GM23338 (cell line): ENCODE measurements around the gene AOPEP. TPM values are rescaled to one million over a fixed set of nuclear protein-coding genes. Genes with fewer than 3 reads are reported as not detected.
A peak's percentile ranks its signal among the peaks of the same experiment; 100 is the strongest.

ENCODE experiments used
- ATAC-seq: fragments of 200-7000 bp; cut with Tn5 transposase; 3 replicates; pipeline ENCODE4 v1.9.1; 2020
- DNase-seq: peaks from one replicate; pipeline ENCODE4 v3.0.0-alpha.2; 2015; ENCODE audit warnings: low spot score
- H2AFZ ChIP-seq: fragments of 200-600 bp; sonication (generic); 2 replicates; pipeline ENCODE4 v1.8.0; 2016; ENCODE audit warnings: antibody characterized with exemption, mild to moderate bottlenecking, moderate library complexity
- H3F3A ChIP-seq: fragments of 200-600 bp; sonication (generic); replicated peaks from 2 replicates; pipeline ENCODE4 v1.8.0; 2017; ENCODE audit warnings: antibody characterized with exemption, mixed run types, low read depth
- H3K27ac ChIP-seq: fragments of 200-600 bp; sonication (generic); 2 replicates; pipeline ENCODE4 v1.6.1; 2016; ENCODE audit warnings: low read depth
- H3K27me3 ChIP-seq: fragments of 200-600 bp; sonication (generic); 2 replicates; pipeline ENCODE4 v1.8.0; 2016; ENCODE audit warnings: mild to moderate bottlenecking, mixed run types, moderate library complexity; ENCODE audit not compliant: insufficient read depth
- H3K36me3 ChIP-seq: fragments of 200-600 bp; sonication (generic); 2 replicates; pipeline ENCODE4 v1.8.0; 2016; ENCODE audit warnings: mild to moderate bottlenecking; ENCODE audit not compliant: insufficient read depth
- H3K4me1 ChIP-seq: fragments of 200-600 bp; sonication (generic); 2 replicates; pipeline ENCODE4 v1.8.0; 2016; ENCODE audit warnings: mild to moderate bottlenecking, moderate library complexity; ENCODE audit not compliant: insufficient read depth
- H3K4me2 ChIP-seq: fragments of 200-600 bp; sonication (generic); 2 replicates; pipeline ENCODE4 v1.7.1; 2017; ENCODE audit warnings: mixed run types
- H3K4me3 ChIP-seq: fragments of 200-600 bp; sonication (generic); 2 replicates; pipeline ENCODE4 v1.6.1; 2016; ENCODE audit warnings: mixed run types
- H3K79me2 ChIP-seq: fragments of 200-600 bp; sonication (generic); replicated peaks from 2 replicates; pipeline ENCODE4 v1.8.0; 2017; ENCODE audit warnings: mild to moderate bottlenecking; ENCODE audit not compliant: insufficient read depth
- H3K9me2 ChIP-seq: fragments of 200-600 bp; sonication (generic); 2 replicates; pipeline ENCODE4 v1.8.0; 2017; ENCODE audit not compliant: insufficient read depth
- H4K20me1 ChIP-seq: fragments of 200-600 bp; sonication (generic); replicated peaks from 2 replicates; pipeline ENCODE4 v1.8.0; 2017; ENCODE audit warnings: mild to moderate bottlenecking; ENCODE audit not compliant: insufficient read depth
- H3K27ac Mint-ChIP-seq: 2 replicates; pipeline ENCODE4 v1.8.0; 2020; ENCODE audit warnings: inconsistent platforms, mild to moderate bottlenecking, moderate library complexity, mixed read lengths
- H3K27me3 Mint-ChIP-seq: 3 replicates; pipeline ENCODE4 v1.8.0; 2022; ENCODE audit warnings: low read depth, mild to moderate bottlenecking, moderate library complexity, mixed read lengths, inconsistent platforms; ENCODE audit not compliant: insufficient read depth, poor library complexity
- H3K36me3 Mint-ChIP-seq: 3 replicates; pipeline ENCODE4 v1.8.0; 2021; ENCODE audit warnings: low read depth, mild to moderate bottlenecking, inconsistent platforms, moderate library complexity, mixed read lengths
- H3K4me1 Mint-ChIP-seq: 3 replicates; pipeline ENCODE4 v1.8.0; 2020; ENCODE audit warnings: mild to moderate bottlenecking, inconsistent platforms, mixed read lengths
- H3K4me3 Mint-ChIP-seq: 3 replicates; pipeline ENCODE4 v1.8.0; 2021; ENCODE audit warnings: moderate library complexity, mild to moderate bottlenecking, inconsistent platforms, mixed read lengths
- H3K9me3 Mint-ChIP-seq: 3 replicates; pipeline ENCODE4 v1.8.0; 2020; ENCODE audit warnings: moderate library complexity, mild to moderate bottlenecking, inconsistent platforms, mixed read lengths
- CREB1 ChIP-seq: fragments of 250-450 bp; sonication (Bioruptor Pico); IDR thresholded peaks from 2 replicates; pipeline ENCODE4 v1.5.0; 2020; ENCODE audit warnings: low read depth, mild to moderate bottlenecking, moderate library complexity
- EZH2 ChIP-seq: fragments of 200-600 bp; sonication (generic); IDR thresholded peaks from one replicate; pipeline ENCODE4 v1.8.0; 2017; ENCODE audit warnings: antibody characterized with exemption, mild to moderate bottlenecking, low read depth; ENCODE audit not compliant: unreplicated experiment
- EZH2phosphoT487 ChIP-seq: fragments of 200-600 bp; sonication (generic); IDR thresholded peaks from one replicate; pipeline ENCODE4 v1.8.1; 2018; ENCODE audit warnings: antibody characterized with exemption; ENCODE audit not compliant: unreplicated experiment
- JUNB ChIP-seq: IDR thresholded peaks from one replicate; pipeline ENCODE4 v1.6.1; 2016; ENCODE audit warnings: antibody characterized with exemption; ENCODE audit not compliant: unreplicated experiment
- NANOG ChIP-seq: IDR thresholded peaks from 2 replicates; pipeline ENCODE4 v1.6.1; 2016; ENCODE audit warnings: antibody characterized with exemption, borderline replicate concordance
- POLR2AphosphoS5 ChIP-seq: IDR thresholded peaks from 2 replicates; pipeline ENCODE4 v1.6.1; 2016; ENCODE audit warnings: antibody characterized with exemption, low read depth
- STAT1 ChIP-seq: IDR thresholded peaks from one replicate; pipeline ENCODE4 v1.6.1; 2016; ENCODE audit warnings: antibody characterized with exemption; ENCODE audit not compliant: unreplicated experiment
- ZNF114 ChIP-seq: fragments of 250-450 bp; sonication (Bioruptor Pico); IDR thresholded peaks from 2 replicates; pipeline ENCODE4 v1.5.0; 2020; ENCODE audit warnings: mild to moderate bottlenecking, moderate library complexity
- ZNF331 ChIP-seq: fragments of 250-450 bp; sonication (Bioruptor Pico); IDR thresholded peaks from 2 replicates; pipeline ENCODE4 v1.5.0; 2020; ENCODE audit warnings: low read depth, mild to moderate bottlenecking, moderate library complexity
- polyA plus RNA-seq: library from polyadenylated mRNA; unstranded; fragments of >200 nt; fragmentation: Nextera tagmentation; extraction: Ambion mirVana; gene quantifications from 2 replicates; pipeline ENCODE4 v1.2.1, GENCODE V29; 2016
- total RNA-seq: library from RNA; depleted of rRNA; stranded (reverse); fragments of >200 nt; shearing (Covaris generic); gene quantifications from 2 replicates; pipeline ENCODE4 v1.2.3, GENCODE V29; 2014
- TF ChIP-seq, protein P1 (sequence below): IDR thresholded peaks from one replicate; pipeline ENCODE4 v1.6.1; 2018; ENCODE audit warnings: antibody characterized with exemption; ENCODE audit not compliant: unreplicated experiment
- TF ChIP-seq, protein P2 (sequence below): fragments of 250-450 bp; sonication (Bioruptor Pico); IDR thresholded peaks from 2 replicates; pipeline ENCODE4 v1.5.0; 2020; ENCODE audit warnings: mild to moderate bottlenecking, moderate library complexity
- TF ChIP-seq, protein P3 (sequence below): IDR thresholded peaks from 2 replicates; pipeline ENCODE4 v1.6.1; 2016; ENCODE audit warnings: antibody characterized with exemption
- TF ChIP-seq, protein P4 (sequence below), 2 experiments: fragments of 200-600 bp in 1 of 2; sonication (generic) in 1 of 2; conservative IDR thresholded peaks; 2 replicates each; pipeline versions ENCODE4 v1.5.1 to v1.6.1; 2016 to 2017; ENCODE audit warnings: antibody characterized with exemption in 2 of 2, low read depth in 2 of 2, mild to moderate bottlenecking in 2 of 2, moderate library complexity in 1 of 2

The AOPEP gene
- total and polyA plus RNA-seq, 2 experiments from 2014 or later: 7.0 to 16.5 TPM

DNA sequence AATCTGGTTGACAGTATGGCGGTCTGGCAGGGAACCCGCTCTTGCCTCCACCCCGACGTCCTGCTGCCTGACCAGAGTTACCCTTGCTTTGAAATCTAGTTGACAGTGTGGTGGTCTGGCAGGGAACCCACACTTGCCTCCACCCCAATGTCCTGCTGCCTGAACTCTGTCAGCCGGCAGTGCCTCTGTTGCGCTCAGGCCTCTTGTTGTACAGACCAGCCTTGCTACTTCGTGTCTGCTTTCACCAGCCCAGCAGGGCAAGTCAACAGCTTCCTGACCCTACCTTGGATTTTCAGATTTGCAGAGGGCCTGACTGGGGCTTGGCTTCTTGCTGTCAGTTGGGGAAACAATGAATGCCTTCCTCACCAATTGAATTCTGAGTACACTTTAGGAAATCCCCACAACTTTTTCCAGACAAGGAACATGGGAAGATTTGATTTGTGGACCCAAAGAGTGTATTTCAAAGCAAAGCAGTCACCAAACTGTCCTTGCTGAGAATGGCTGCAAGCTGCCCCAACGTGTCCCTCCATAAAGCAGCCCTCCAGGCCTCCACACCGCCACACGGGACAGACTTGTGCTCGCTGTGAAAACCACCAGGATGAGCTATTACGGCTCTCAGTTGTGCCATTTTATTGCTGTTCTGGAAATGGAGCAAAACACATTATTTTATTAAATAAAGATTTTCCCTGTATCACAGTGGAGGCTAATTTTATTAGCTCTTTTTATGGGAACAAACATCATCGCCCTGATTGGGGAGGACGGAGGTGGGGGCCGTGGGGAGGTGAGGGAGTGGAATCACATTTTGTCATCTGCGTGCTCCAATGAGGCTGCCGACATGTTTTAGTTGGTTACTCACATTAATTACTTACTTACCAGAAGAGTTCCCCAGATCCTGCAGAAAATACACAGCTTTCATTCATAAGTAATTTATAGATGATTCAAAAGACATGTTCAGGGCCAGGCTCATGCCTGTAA, 189.3 kb downstream of the AOPEP start:
- peaks cover 38% of the 10 kb centered on the region for H3K4me1 ChIP-seq
- no peak overlapping the region for H3K4me3 ChIP-seq
- no peaks in the 10 kb centered on the region for H3K36me3 Mint-ChIP-seq
- no peak overlapping the region for H2AFZ ChIP-seq
- no peaks in the 10 kb centered on the region for H4K20me1 ChIP-seq
- H3K27ac Mint-ChIP-seq: peak overlapping the region; percentile 29
- H3K4me3 Mint-ChIP-seq: no peak overlapping the region
- H3K4me2 ChIP-seq: no peak overlapping the region
- H3K4me1 Mint-ChIP-seq: peaks cover 74% of the 10 kb centered on the region
- H3K9me3 Mint-ChIP-seq: no peaks in the 10 kb centered on the region
- no peaks in the 10 kb centered on the region for H3K9me2 ChIP-seq
- no peaks in the 10 kb centered on the region for H3K36me3 ChIP-seq
- no peaks in the 10 kb centered on the region for H3K79me2 ChIP-seq
- 0 out of 2 replicates have a peak, but pooled peaks cover 2% of the 10 kb centered on the region for H3F3A ChIP-seq
- DNase-seq (no peak), ATAC-seq (peak; percentile 11; the same call in 2 of the 3 replicates)
- H3K27ac ChIP-seq: no peak overlapping the region
- TF ChIP-seq EZH2 (no peak), EZH2phosphoT487 (no peak), JUNB (no peak), STAT1 (no peak), CREB1 (CRISPR knock-in tag) (no peak), POLR2AphosphoS5 (no peak), ZNF331 (CRISPR knock-in tag) (no peak), ZNF114 (no peak), NANOG (no peak)
- TF ChIP-seq, protein P1, sequence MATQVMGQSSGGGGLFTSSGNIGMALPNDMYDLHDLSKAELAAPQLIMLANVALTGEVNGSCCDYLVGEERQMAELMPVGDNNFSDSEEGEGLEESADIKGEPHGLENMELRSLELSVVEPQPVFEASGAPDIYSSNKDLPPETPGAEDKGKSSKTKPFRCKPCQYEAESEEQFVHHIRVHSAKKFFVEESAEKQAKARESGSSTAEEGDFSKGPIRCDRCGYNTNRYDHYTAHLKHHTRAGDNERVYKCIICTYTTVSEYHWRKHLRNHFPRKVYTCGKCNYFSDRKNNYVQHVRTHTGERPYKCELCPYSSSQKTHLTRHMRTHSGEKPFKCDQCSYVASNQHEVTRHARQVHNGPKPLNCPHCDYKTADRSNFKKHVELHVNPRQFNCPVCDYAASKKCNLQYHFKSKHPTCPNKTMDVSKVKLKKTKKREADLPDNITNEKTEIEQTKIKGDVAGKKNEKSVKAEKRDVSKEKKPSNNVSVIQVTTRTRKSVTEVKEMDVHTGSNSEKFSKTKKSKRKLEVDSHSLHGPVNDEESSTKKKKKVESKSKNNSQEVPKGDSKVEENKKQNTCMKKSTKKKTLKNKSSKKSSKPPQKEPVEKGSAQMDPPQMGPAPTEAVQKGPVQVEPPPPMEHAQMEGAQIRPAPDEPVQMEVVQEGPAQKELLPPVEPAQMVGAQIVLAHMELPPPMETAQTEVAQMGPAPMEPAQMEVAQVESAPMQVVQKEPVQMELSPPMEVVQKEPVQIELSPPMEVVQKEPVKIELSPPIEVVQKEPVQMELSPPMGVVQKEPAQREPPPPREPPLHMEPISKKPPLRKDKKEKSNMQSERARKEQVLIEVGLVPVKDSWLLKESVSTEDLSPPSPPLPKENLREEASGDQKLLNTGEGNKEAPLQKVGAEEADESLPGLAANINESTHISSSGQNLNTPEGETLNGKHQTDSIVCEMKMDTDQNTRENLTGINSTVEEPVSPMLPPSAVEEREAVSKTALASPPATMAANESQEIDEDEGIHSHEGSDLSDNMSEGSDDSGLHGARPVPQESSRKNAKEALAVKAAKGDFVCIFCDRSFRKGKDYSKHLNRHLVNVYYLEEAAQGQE: no peak
- TF ChIP-seq, protein P2, sequence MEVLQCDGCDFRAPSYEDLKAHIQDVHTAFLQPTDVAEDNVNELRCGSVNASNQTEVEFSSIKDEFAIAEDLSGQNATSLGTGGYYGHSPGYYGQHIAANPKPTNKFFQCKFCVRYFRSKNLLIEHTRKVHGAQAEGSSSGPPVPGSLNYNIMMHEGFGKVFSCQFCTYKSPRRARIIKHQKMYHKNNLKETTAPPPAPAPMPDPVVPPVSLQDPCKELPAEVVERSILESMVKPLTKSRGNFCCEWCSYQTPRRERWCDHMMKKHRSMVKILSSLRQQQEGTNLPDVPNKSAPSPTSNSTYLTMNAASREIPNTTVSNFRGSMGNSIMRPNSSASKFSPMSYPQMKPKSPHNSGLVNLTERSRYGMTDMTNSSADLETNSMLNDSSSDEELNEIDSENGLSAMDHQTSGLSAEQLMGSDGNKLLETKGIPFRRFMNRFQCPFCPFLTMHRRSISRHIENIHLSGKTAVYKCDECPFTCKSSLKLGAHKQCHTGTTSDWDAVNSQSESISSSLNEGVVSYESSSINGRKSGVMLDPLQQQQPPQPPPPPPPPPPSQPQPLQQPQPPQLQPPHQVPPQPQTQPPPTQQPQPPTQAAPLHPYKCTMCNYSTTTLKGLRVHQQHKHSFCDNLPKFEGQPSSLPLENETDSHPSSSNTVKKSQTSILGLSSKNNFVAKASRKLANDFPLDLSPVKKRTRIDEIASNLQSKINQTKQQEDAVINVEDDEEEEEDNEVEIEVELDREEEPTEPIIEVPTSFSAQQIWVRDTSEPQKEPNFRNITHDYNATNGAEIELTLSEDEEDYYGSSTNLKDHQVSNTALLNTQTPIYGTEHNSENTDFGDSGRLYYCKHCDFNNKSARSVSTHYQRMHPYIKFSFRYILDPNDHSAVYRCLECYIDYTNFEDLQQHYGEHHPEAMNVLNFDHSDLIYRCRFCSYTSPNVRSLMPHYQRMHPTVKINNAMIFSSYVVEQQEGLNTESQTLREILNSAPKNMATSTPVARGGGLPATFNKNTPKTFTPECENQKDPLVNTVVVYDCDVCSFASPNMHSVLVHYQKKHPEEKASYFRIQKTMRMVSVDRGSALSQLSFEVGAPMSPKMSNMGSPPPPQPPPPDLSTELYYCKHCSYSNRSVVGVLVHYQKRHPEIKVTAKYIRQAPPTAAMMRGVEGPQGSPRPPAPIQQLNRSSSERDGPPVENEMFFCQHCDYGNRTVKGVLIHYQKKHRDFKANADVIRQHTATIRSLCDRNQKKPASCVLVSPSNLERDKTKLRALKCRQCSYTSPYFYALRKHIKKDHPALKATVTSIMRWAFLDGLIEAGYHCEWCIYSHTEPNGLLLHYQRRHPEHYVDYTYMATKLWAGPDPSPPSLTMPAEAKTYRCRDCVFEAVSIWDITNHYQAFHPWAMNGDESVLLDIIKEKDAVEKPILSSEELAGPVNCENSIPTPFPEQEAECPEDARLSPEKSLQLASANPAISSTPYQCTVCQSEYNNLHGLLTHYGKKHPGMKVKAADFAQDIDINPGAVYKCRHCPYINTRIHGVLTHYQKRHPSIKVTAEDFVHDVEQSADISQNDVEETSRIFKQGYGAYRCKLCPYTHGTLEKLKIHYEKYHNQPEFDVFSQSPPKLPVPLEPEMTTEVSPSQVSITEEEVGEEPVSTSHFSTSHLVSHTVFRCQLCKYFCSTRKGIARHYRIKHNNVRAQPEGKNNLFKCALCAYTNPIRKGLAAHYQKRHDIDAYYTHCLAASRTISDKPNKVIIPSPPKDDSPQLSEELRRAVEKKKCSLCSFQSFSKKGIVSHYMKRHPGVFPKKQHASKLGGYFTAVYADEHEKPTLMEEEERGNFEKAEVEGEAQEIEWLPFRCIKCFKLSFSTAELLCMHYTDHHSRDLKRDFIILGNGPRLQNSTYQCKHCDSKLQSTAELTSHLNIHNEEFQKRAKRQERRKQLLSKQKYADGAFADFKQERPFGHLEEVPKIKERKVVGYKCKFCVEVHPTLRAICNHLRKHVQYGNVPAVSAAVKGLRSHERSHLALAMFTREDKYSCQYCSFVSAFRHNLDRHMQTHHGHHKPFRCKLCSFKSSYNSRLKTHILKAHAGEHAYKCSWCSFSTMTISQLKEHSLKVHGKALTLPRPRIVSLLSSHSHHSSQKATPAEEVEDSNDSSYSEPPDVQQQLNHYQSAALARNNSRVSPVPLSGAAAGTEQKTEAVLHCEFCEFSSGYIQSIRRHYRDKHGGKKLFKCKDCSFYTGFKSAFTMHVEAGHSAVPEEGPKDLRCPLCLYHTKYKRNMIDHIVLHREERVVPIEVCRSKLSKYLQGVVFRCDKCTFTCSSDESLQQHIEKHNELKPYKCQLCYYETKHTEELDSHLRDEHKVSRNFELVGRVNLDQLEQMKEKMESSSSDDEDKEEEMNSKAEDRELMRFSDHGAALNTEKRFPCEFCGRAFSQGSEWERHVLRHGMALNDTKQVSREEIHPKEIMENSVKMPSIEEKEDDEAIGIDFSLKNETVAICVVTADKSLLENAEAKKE: no peak
- TF ChIP-seq, protein P3, sequence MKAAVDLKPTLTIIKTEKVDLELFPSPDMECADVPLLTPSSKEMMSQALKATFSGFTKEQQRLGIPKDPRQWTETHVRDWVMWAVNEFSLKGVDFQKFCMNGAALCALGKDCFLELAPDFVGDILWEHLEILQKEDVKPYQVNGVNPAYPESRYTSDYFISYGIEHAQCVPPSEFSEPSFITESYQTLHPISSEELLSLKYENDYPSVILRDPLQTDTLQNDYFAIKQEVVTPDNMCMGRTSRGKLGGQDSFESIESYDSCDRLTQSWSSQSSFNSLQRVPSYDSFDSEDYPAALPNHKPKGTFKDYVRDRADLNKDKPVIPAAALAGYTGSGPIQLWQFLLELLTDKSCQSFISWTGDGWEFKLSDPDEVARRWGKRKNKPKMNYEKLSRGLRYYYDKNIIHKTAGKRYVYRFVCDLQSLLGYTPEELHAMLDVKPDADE: no peak
- TF ChIP-seq, protein P4, sequence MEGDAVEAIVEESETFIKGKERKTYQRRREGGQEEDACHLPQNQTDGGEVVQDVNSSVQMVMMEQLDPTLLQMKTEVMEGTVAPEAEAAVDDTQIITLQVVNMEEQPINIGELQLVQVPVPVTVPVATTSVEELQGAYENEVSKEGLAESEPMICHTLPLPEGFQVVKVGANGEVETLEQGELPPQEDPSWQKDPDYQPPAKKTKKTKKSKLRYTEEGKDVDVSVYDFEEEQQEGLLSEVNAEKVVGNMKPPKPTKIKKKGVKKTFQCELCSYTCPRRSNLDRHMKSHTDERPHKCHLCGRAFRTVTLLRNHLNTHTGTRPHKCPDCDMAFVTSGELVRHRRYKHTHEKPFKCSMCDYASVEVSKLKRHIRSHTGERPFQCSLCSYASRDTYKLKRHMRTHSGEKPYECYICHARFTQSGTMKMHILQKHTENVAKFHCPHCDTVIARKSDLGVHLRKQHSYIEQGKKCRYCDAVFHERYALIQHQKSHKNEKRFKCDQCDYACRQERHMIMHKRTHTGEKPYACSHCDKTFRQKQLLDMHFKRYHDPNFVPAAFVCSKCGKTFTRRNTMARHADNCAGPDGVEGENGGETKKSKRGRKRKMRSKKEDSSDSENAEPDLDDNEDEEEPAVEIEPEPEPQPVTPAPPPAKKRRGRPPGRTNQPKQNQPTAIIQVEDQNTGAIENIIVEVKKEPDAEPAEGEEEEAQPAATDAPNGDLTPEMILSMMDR (conservative IDR thresholded peaks at IDR 0.05; ENCODE audit: low read depth in 2 of 2): no peak
- no peaks in the 10 kb centered on the region for H3K27me3 ChIP-seq
- peaks cover 3% of the 10 kb centered on the region for H3K27me3 Mint-ChIP-seq
